Measurements from ENCODE around the gene ZMIZ1.

The ZMIZ1 gene

DNA sequence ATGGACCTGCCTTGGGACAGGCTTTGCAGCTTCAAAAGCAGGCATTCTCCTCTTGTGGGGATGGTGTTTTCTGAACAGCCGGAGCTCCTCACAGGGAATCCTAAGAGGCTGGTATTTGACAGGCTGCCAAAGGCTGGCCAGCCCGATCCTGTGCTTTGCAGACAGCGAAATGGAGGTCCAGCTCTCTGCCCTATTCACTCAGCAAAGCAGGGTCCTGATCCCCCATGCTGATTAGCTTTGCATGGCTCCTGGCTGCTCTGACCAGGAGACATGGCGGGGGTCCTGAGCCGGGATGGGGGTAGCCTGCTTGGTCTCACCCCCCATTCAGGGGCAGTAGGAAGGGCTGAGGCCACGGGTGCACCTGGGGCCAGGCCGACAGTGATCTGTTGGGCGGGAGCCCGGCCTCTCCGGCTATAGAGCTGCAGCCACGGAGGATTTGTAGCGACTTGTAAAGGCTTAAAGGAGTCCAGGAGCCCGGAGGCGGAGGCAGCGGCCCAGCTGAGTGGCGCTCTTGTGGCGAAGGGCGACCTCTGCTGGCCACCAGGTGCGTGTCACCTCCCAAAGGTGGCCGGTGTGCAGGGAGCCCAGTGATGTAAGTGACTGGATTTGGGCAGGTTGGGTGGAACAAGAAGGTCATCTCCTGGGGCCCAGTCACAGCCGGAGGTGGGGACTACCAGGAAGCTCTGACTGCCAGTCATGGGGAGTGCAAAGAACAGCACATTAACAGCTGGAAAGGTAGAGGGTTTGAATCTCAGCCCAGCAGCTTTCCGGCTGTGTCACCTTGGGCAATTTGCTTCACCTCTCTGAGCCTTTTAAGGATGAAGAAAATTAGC lies 126.5 kb downstream of the ZMIZ1 start (continued):
- TF ChIP-seq, protein P1, sequence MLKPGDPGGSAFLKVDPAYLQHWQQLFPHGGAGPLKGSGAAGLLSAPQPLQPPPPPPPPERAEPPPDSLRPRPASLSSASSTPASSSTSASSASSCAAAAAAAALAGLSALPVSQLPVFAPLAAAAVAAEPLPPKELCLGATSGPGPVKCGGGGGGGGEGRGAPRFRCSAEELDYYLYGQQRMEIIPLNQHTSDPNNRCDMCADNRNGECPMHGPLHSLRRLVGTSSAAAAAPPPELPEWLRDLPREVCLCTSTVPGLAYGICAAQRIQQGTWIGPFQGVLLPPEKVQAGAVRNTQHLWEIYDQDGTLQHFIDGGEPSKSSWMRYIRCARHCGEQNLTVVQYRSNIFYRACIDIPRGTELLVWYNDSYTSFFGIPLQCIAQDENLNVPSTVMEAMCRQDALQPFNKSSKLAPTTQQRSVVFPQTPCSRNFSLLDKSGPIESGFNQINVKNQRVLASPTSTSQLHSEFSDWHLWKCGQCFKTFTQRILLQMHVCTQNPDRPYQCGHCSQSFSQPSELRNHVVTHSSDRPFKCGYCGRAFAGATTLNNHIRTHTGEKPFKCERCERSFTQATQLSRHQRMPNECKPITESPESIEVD (tag by site-specific recombination; IDR thresholded peaks at IDR 0.05): no peak
- TF ChIP-seq KLF7 (tag by site-specific recombination; IDR thresholded peaks at IDR 0.05; ENCODE audit: borderline replicate concordance) (no peak), ZNF37A (tag by site-specific recombination; IDR thresholded peaks at IDR 0.05) (no peak), ZBTB8A (tag by site-specific recombination; IDR thresholded peaks at IDR 0.05) (peak; percentile 39), ZNF175 (tag by site-specific recombination; IDR thresholded peaks at IDR 0.05) (no peak), ZNF132 (tag by site-specific recombination; IDR thresholded peaks at IDR 0.05; ENCODE audit: borderline replicate concordance) (no peak), ZNF585B (tag by site-specific recombination; IDR thresholded peaks at IDR 0.05) (no peak), ZNF777 (tag by site-specific recombination; IDR thresholded peaks at IDR 0.05; ENCODE audit: borderline replicate concordance) (no peak), ZNF10 (tag by site-specific recombination; IDR thresholded peaks at IDR 0.05) (no peak), ZNF548 (tag by site-specific recombination; IDR thresholded peaks at IDR 0.05) (no peak), ZBTB21 (tag by site-specific recombination; IDR thresholded peaks at IDR 0.05) (no peak), ZNF501 (tag by site-specific recombination; IDR thresholded peaks at IDR 0.05) (no peak; the same call in 1 of the 2 replicates), ZFP3 (tag by site-specific recombination; IDR thresholded peaks at IDR 0.05; ENCODE audit: low read depth) (no peak), ZIC2 (tag by site-specific recombination; IDR thresholded peaks at IDR 0.05) (peak; percentile 50; the same call in 1 of the 2 replicates), SP3 (tag by site-specific recombination; IDR thresholded peaks at IDR 0.05) (no peak), ZNF140 (tag by site-specific recombination; IDR thresholded peaks at IDR 0.05) (no peak), ZNF114 (tag by site-specific recombination; IDR thresholded peaks at IDR 0.05) (no peak), ZNF169 (tag by site-specific recombination; IDR thresholded peaks at IDR 0.05) (no peak), OSR2 (tag by site-specific recombination; IDR thresholded peaks at IDR 0.05) (no peak), ZNF623 (tag by site-specific recombination; IDR thresholded peaks at IDR 0.05) (no peak), EGR2 (tag by site-specific recombination; IDR thresholded peaks at IDR 0.05; ENCODE audit: low read depth) (peak; percentile 47; the same call in 1 of the 2 replicates), ZEB2 (tag by site-specific recombination; IDR thresholded peaks at IDR 0.05) (peak; percentile 69; the same call in 1 of the 2 replicates), ZNF629 (tag by site-specific recombination; IDR thresholded peaks at IDR 0.05) (peak; percentile 35), HOXC10 (CRISPR knock-in tag; IDR thresholded peaks at IDR 0.05) (no peak)
- TF ChIP-seq, protein P2, sequence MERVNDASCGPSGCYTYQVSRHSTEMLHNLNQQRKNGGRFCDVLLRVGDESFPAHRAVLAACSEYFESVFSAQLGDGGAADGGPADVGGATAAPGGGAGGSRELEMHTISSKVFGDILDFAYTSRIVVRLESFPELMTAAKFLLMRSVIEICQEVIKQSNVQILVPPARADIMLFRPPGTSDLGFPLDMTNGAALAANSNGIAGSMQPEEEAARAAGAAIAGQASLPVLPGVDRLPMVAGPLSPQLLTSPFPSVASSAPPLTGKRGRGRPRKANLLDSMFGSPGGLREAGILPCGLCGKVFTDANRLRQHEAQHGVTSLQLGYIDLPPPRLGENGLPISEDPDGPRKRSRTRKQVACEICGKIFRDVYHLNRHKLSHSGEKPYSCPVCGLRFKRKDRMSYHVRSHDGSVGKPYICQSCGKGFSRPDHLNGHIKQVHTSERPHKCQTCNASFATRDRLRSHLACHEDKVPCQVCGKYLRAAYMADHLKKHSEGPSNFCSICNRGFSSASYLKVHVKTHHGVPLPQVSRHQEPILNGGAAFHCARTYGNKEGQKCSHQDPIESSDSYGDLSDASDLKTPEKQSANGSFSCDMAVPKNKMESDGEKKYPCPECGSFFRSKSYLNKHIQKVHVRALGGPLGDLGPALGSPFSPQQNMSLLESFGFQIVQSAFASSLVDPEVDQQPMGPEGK (tag by site-specific recombination; IDR thresholded peaks at IDR 0.05): no peak
- TF ChIP-seq, protein P3, sequence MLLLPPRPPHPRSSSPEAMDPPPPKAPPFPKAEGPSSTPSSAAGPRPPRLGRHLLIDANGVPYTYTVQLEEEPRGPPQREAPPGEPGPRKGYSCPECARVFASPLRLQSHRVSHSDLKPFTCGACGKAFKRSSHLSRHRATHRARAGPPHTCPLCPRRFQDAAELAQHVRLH (tag by site-specific recombination; IDR thresholded peaks at IDR 0.05): no peak
- TF ChIP-seq, protein P4, sequence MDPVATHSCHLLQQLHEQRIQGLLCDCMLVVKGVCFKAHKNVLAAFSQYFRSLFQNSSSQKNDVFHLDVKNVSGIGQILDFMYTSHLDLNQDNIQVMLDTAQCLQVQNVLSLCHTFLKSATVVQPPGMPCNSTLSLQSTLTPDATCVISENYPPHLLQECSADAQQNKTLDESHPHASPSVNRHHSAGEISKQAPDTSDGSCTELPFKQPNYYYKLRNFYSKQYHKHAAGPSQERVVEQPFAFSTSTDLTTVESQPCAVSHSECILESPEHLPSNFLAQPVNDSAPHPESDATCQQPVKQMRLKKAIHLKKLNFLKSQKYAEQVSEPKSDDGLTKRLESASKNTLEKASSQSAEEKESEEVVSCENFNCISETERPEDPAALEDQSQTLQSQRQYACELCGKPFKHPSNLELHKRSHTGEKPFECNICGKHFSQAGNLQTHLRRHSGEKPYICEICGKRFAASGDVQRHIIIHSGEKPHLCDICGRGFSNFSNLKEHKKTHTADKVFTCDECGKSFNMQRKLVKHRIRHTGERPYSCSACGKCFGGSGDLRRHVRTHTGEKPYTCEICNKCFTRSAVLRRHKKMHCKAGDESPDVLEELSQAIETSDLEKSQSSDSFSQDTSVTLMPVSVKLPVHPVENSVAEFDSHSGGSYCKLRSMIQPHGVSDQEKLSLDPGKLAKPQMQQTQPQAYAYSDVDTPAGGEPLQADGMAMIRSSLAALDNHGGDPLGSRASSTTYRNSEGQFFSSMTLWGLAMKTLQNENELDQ (tag by site-specific recombination; IDR thresholded peaks at IDR 0.05; ENCODE audit: low read depth): no peak
- TF ChIP-seq, protein P5, sequence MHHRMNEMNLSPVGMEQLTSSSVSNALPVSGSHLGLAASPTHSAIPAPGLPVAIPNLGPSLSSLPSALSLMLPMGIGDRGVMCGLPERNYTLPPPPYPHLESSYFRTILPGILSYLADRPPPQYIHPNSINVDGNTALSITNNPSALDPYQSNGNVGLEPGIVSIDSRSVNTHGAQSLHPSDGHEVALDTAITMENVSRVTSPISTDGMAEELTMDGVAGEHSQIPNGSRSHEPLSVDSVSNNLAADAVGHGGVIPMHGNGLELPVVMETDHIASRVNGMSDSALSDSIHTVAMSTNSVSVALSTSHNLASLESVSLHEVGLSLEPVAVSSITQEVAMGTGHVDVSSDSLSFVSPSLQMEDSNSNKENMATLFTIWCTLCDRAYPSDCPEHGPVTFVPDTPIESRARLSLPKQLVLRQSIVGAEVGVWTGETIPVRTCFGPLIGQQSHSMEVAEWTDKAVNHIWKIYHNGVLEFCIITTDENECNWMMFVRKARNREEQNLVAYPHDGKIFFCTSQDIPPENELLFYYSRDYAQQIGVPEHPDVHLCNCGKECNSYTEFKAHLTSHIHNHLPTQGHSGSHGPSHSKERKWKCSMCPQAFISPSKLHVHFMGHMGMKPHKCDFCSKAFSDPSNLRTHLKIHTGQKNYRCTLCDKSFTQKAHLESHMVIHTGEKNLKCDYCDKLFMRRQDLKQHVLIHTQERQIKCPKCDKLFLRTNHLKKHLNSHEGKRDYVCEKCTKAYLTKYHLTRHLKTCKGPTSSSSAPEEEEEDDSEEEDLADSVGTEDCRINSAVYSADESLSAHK (tag by site-specific recombination; IDR thresholded peaks at IDR 0.05): no peak
- TF ChIP-seq, protein P6, sequence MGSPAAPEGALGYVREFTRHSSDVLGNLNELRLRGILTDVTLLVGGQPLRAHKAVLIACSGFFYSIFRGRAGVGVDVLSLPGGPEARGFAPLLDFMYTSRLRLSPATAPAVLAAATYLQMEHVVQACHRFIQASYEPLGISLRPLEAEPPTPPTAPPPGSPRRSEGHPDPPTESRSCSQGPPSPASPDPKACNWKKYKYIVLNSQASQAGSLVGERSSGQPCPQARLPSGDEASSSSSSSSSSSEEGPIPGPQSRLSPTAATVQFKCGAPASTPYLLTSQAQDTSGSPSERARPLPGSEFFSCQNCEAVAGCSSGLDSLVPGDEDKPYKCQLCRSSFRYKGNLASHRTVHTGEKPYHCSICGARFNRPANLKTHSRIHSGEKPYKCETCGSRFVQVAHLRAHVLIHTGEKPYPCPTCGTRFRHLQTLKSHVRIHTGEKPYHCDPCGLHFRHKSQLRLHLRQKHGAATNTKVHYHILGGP (tag by site-specific recombination; IDR thresholded peaks at IDR 0.05): no peak

Data from HEK293 (cell line).